HepG2 (cell line): ENCODE measurements around the gene KHK. TPM values are rescaled to one million over a fixed set of nuclear protein-coding genes. Genes with fewer than 3 reads are reported as not detected.
A peak's percentile ranks its signal among the peaks of the same experiment; 100 is the strongest.

Source experiments
- HDAC6 ChIP-seq: fragments of 200-600 bp; sonication (generic); IDR thresholded peaks from 2 replicates; pipeline ENCODE4 v1.7.0; 2017; ENCODE audit warnings: mild to moderate bottlenecking, antibody characterized with exemption, low read length, low read depth
- KAT2B ChIP-seq: fragments of 150-350 bp; IDR thresholded peaks from 2 replicates; pipeline ENCODE4 v1.6.1; 2014; ENCODE audit warnings: low read depth, low read length, borderline replicate concordance
- NCOA5 ChIP-seq: sonication (generic); formaldehyde crosslinking; IDR thresholded peaks from 2 replicates; pipeline ENCODE4 v1.4.0; 2020; ENCODE audit warnings: missing genetic modification reagents
- REL ChIP-seq: sonication (generic); formaldehyde crosslinking; conservative IDR thresholded peaks from 2 replicates; pipeline ENCODE4 v1.8.0; 2022; ENCODE audit warnings: mild to moderate bottlenecking, missing genetic modification reagents, moderate library complexity
- SALL1 ChIP-seq: sonication (generic); formaldehyde crosslinking; IDR thresholded peaks from 2 replicates; pipeline ENCODE4 v1.8.0; 2022; ENCODE audit warnings: mild to moderate bottlenecking, missing genetic modification reagents
- SMAD9 ChIP-seq: sonication (generic); formaldehyde crosslinking; IDR thresholded peaks from 2 replicates; pipeline ENCODE4 v1.5.1; 2020; ENCODE audit warnings: mild to moderate bottlenecking, missing genetic modification reagents
- ZFP82 ChIP-seq: sonication (generic); formaldehyde crosslinking; IDR thresholded peaks from 2 replicates; pipeline ENCODE4 v1.5.1; 2020; ENCODE audit warnings: mild to moderate bottlenecking, missing genetic modification reagents, borderline replicate concordance
- ZNF343 ChIP-seq: sonication (generic); formaldehyde crosslinking; IDR thresholded peaks from 2 replicates; pipeline ENCODE4 v1.4.0; 2020; ENCODE audit warnings: mild to moderate bottlenecking, missing genetic modification reagents
- ZNF790 ChIP-seq: sonication (generic); formaldehyde crosslinking; IDR thresholded peaks from 2 replicates; pipeline ENCODE4 v1.8.0; 2022; ENCODE audit warnings: missing genetic modification reagents, mild to moderate bottlenecking, borderline replicate concordance
- polyA plus RNA-seq, 8 experiments: library from polyadenylated mRNA; depleted of rRNA in 3 of 8; stranded (reverse) in 7 of 8; unstranded in 1 of 8; fragments of >200 nt; fragmentation: Illumina TruSeq in 4 of 8; extraction: Trizol in 4 of 8; gene quantifications; 2 replicates each; pipeline versions ENCODE4 v1.2.1 to v1.2.3, GENCODE V29; 2011 to 2016; ENCODE audit warnings: low read depth in 4 of 8, missing spikeins in 1 of 8, mixed read lengths in 1 of 8; ENCODE audit not compliant: insufficient read depth in 1 of 8
- total RNA-seq, 5 experiments: library from RNA; depleted of rRNA; stranded (reverse); fragments of >200 nt; fragmentation: Illumina TruSeq; extraction: Trizol; gene quantifications; 2 replicates each; pipeline ENCODE4 v1.2.3, GENCODE V29; 2016; ENCODE audit warnings: low read depth in 1 of 5
- TF ChIP-seq, protein P1 (sequence below): IDR thresholded peaks from 2 replicates; pipeline ENCODE4 v1.6.1; 2016; ENCODE audit warnings: low read depth
- TF ChIP-seq, protein P2 (sequence below): sonication (generic); formaldehyde crosslinking; IDR thresholded peaks from one replicate; pipeline ENCODE4 v1.5.1; 2020; ENCODE audit warnings: mild to moderate bottlenecking, missing genetic modification reagents; ENCODE audit errors: not compliant biosample characterization
- TF ChIP-seq, protein P3 (sequence below): sonication (generic); formaldehyde crosslinking; IDR thresholded peaks from 2 replicates; pipeline ENCODE4 v1.5.0; 2020; ENCODE audit warnings: mild to moderate bottlenecking, missing genetic modification reagents, borderline replicate concordance

KHK gene
- total and polyA plus RNA-seq, 2 of the 13 experiments (the other 11 are each of a cell fraction or from before 2014, with no cell fraction given): 40.9 to 99.2 TPM

DNA sequence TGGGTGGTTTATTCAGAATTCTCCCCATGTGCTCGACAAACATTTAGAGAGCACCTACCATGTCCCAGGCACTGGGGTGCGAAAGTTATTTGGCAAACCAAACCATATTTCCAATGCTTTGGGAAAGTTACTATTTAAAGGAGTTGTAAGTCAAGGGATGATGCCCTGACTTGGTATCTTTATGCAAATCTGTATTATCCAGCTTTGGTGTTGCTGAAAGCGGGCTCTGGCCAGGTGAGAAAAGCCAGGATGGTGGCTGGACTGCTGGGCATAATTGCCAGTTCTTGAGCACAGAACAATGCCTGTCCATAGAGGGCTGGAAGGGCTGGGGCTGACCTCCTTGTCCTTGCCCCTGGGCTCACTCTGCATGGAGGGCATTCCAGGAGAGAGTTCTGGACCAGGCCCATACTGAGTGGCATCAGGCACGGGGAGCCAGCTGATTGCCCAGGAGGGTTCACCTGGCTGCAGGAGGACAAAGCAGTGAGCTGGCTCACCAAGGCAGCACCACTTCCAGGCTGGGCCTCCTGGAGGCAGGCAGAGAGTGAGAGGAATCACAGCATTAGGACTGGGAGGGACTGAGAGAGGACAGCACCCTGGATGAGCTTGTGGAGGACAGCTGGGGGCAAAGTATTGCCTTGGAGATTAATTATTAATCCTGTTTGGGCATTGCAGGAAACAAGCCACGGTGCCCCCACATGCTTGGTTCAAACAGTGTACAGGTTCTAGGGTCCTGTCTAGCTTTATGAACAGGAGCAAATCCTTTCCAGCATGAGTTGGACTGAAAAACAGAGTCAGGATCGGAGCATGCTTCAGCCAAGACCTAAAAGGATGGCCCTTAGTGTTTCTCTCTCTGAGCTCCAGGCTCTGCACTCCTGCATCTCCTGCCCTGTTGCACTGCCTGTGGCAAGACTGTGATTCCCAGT, 7.1 kb downstream of the KHK start (continued):
- no peak for TF ChIP-seq KAT2B
- no peak for TF ChIP-seq REL (CRISPR knock-in tag)
- no peak for TF ChIP-seq HDAC6
- TF ChIP-seq, protein P1, sequence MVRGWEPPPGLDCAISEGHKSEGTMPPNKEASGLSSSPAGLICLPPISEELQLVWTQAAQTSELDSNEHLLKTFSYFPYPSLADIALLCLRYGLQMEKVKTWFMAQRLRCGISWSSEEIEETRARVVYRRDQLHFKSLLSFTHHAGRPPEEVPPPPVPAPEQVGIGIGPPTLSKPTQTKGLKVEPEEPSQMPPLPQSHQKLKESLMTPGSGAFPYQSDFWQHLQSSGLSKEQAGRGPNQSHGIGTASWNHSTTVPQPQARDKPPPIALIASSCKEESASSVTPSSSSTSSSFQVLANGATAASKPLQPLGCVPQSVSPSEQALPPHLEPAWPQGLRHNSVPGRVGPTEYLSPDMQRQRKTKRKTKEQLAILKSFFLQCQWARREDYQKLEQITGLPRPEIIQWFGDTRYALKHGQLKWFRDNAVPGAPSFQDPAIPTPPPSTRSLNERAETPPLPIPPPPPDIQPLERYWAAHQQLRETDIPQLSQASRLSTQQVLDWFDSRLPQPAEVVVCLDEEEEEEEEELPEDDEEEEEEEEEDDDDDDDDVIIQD (CRISPR knock-in tag): peak; percentile 70; the same call in 1 of the 2 replicates
- TF ChIP-seq SMAD9 (CRISPR knock-in tag): no peak
- no peak for TF ChIP-seq NCOA5 (CRISPR knock-in tag)
- 0 out of 2 replicates have a peak, but pooled peaks have one; percentile 82 for TF ChIP-seq ZFP82 (CRISPR knock-in tag)
- TF ChIP-seq, protein P2, sequence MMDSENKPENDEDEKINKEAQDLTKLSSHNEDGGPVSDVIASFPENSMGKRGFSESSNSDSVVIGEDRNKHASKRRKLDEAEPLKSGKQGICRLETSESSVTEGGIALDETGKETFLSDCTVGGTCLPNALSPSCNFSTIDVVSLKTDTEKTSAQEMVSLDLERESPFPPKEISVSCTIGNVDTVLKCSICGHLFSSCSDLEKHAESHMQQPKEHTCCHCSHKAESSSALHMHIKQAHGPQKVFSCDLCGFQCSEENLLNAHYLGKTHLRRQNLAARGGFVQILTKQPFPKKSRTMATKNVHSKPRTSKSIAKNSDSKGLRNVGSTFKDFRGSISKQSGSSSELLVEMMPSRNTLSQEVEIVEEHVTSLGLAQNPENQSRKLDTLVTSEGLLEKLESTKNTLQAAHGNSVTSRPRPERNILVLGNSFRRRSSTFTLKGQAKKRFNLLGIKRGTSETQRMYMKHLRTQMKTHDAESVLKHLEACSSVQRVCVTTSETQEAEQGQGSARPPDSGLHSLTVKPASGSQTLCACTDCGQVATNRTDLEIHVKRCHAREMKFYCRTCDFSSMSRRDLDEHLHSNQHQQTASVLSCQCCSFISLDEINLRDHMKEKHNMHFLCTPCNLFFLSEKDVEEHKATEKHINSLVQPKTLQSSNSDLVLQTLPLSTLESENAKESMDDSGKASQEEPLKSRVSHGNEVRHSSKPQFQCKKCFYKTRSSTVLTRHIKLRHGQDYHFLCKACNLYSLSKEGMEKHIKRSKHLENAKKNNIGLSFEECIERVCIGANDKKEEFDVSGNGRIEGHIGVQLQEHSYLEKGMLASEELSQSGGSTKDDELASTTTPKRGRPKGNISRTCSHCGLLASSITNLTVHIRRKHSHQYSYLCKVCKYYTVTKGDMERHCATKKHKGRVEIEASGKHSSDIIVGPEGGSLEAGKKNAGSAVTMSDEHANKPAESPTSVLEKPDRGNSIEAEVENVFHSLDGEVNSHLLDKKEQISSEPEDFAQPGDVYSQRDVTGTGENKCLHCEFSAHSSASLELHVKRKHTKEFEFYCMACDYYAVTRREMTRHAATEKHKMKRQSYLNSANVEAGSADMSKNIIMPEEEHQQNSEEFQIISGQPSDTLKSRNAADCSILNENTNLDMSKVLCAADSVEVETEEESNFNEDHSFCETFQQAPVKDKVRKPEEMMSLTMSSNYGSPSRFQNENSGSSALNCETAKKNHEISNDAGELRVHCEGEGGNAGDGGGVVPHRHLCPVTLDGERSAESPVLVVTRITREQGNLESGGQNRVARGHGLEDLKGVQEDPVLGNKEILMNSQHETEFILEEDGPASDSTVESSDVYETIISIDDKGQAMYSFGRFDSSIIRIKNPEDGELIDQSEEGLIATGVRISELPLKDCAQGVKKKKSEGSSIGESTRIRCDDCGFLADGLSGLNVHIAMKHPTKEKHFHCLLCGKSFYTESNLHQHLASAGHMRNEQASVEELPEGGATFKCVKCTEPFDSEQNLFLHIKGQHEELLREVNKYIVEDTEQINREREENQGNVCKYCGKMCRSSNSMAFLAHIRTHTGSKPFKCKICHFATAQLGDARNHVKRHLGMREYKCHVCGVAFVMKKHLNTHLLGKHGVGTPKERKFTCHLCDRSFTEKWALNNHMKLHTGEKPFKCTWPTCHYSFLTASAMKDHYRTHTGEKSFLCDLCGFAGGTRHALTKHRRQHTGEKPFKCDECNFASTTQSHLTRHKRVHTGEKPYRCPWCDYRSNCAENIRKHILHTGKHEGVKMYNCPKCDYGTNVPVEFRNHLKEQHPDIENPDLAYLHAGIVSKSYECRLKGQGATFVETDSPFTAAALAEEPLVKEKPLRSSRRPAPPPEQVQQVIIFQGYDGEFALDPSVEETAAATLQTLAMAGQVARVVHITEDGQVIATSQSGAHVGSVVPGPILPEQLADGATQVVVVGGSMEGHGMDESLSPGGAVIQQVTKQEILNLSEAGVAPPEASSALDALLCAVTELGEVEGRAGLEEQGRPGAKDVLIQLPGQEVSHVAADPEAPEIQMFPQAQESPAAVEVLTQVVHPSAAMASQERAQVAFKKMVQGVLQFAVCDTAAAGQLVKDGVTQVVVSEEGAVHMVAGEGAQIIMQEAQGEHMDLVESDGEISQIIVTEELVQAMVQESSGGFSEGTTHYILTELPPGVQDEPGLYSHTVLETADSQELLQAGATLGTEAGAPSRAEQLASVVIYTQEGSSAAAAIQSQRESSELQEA (CRISPR knock-in tag): no peak
- 0 out of 2 replicates have a peak, but pooled peaks have one; percentile 27 for TF ChIP-seq ZNF790 (CRISPR knock-in tag)
- peak; percentile 71; the same call in 1 of the 2 replicates for TF ChIP-seq ZNF343 (CRISPR knock-in tag)
- peak; percentile 93 for TF ChIP-seq SALL1 (CRISPR knock-in tag)
- TF ChIP-seq, protein P3, sequence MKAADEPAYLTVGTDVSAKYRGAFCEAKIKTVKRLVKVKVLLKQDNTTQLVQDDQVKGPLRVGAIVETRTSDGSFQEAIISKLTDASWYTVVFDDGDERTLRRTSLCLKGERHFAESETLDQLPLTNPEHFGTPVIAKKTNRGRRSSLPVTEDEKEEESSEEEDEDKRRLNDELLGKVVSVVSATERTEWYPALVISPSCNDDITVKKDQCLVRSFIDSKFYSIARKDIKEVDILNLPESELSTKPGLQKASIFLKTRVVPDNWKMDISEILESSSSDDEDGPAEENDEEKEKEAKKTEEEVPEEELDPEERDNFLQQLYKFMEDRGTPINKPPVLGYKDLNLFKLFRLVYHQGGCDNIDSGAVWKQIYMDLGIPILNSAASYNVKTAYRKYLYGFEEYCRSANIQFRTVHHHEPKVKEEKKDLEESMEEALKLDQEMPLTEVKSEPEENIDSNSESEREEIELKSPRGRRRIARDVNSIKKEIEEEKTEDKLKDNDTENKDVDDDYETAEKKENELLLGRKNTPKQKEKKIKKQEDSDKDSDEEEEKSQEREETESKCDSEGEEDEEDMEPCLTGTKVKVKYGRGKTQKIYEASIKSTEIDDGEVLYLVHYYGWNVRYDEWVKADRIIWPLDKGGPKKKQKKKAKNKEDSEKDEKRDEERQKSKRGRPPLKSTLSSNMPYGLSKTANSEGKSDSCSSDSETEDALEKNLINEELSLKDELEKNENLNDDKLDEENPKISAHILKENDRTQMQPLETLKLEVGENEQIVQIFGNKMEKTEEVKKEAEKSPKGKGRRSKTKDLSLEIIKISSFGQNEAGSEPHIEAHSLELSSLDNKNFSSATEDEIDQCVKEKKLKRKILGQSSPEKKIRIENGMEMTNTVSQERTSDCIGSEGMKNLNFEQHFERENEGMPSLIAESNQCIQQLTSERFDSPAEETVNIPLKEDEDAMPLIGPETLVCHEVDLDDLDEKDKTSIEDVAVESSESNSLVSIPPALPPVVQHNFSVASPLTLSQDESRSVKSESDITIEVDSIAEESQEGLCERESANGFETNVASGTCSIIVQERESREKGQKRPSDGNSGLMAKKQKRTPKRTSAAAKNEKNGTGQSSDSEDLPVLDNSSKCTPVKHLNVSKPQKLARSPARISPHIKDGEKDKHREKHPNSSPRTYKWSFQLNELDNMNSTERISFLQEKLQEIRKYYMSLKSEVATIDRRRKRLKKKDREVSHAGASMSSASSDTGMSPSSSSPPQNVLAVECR (CRISPR knock-in tag): peak; percentile 61
